ENCODE measurements around the gene CD44. TPM values are rescaled to one million over a fixed set of nuclear protein-coding genes. Genes with fewer than 3 reads are reported as not detected.

Gene CD44
- total and polyA plus RNA-seq, 2 experiments from 2014 or later: 8.5 to 41.3 TPM

GRCh38 chr11:35234460-35235156 lies 95.6 kb downstream of the CD44 start:
- Histone ChIP-seq H3K27ac (no peak overlapping the region), H3K4me3 (no peak overlapping the region), H3K27me3 (no peaks in the 10 kb centered on the region), H3K36me3 (no peaks in the 10 kb centered on the region), H3K9me3 (ENCODE audit: low read depth) (no peaks in the 10 kb centered on the region), H3K4me1 (ENCODE audit: low read depth) (peaks cover 42% of the 10 kb centered on the region)
- no peak for DNase-seq (ENCODE audit: low read depth in 1 of 2, low spot score in 1 of 2)
- no peak for TF ChIP-seq CTCF (IDR thresholded peaks at IDR 0.05; ENCODE audit: low read depth, low read length)

GRCh38 chr11:35235157-35235468 lies 96.1 kb downstream of the CD44 start:
- H3K4me3 ChIP-seq: no peak overlapping the region
- H3K4me1 ChIP-seq (ENCODE audit: low read depth): peaks cover 38% of the 10 kb centered on the region
- DNase-seq (ENCODE audit: low read depth in 1 of 2, low spot score in 1 of 2): no peak
- H3K27me3 ChIP-seq: no peaks in the 10 kb centered on the region
- H3K9me3 ChIP-seq (ENCODE audit: low read depth): no peaks in the 10 kb centered on the region
- H3K36me3 ChIP-seq: no peaks in the 10 kb centered on the region
- no peak overlapping the region for H3K27ac ChIP-seq
- TF ChIP-seq CTCF (IDR thresholded peaks at IDR 0.05; ENCODE audit: low read depth, low read length): no peak

GRCh38 chr11:35235498-35235897 lies 96.5 kb downstream of the CD44 start:
- peaks cover 34% of the 10 kb centered on the region for H3K4me1 ChIP-seq (ENCODE audit: low read depth)
- DNase-seq (ENCODE audit: low read depth in 1 of 2, low spot score in 1 of 2): no peak
- H3K9me3 ChIP-seq (ENCODE audit: low read depth): no peaks in the 10 kb centered on the region
- no peaks in the 10 kb centered on the region for H3K27me3 ChIP-seq
- H3K27ac ChIP-seq: no peak overlapping the region
- no peaks in the 10 kb centered on the region for H3K36me3 ChIP-seq
- H3K4me3 ChIP-seq: no peak overlapping the region
- TF ChIP-seq CTCF (IDR thresholded peaks at IDR 0.05; ENCODE audit: low read depth, low read length): no peak

GRCh38 chr11:35235936-35236666 lies 97.1 kb downstream of the CD44 start:
- H3K27ac ChIP-seq: no peak overlapping the region
- no peaks in the 10 kb centered on the region for H3K36me3 ChIP-seq
- no peaks in the 10 kb centered on the region for H3K9me3 ChIP-seq (ENCODE audit: low read depth)
- no peaks in the 10 kb centered on the region for H3K27me3 ChIP-seq
- no peak for TF ChIP-seq CTCF (IDR thresholded peaks at IDR 0.05; ENCODE audit: low read depth, low read length)
- H3K4me3 ChIP-seq: no peak overlapping the region
- DNase-seq (ENCODE audit: low read depth in 1 of 2, low spot score in 1 of 2): no peak
- peaks cover 28% of the 10 kb centered on the region for H3K4me1 ChIP-seq (ENCODE audit: low read depth)

- Histone ChIP-seq H3K36me3 (no peaks in the 10 kb centered on the region), H3K4me1 (ENCODE audit: low read depth) (peaks cover 23% of the 10 kb centered on the region), H3K9me3 (ENCODE audit: low read depth) (no peaks in the 10 kb centered on the region), H3K27me3 (no peaks in the 10 kb centered on the region), H3K4me3 (no peak overlapping the region), H3K27ac (no peak overlapping the region)
- no peak for TF ChIP-seq CTCF (IDR thresholded peaks at IDR 0.05; ENCODE audit: low read depth, low read length)
- peak in 1 of 2 donors; percentile 43 for DNase-seq (ENCODE audit: low read depth in 1 of 2, low spot score in 1 of 2)
These were observed 97.7 kb downstream of the CD44 start for GRCh38 chr11:35236667-35237003.

Measured in cardiac muscle cell (in vitro differentiated cells and primary cell).